Spleen (tissue), 11 donors: ENCODE measurements around the gene FOXA3. TPM values are rescaled to one million over a fixed set of nuclear protein-coding genes. Genes with fewer than 3 reads are reported as not detected.

ENCODE experiments used
- DNase-seq: peaks from one replicate; pipeline ENCODE4 v3.0.0-alpha.2; 2020
- H3K27ac ChIP-seq, 8 donors: fragments of 200-600 bp; sonication (generic) in 7 of 8; 1 replicate in 4 of 8; 2 replicates in 4 of 8; pipeline versions ENCODE4 v1.5.0 to v1.8.0; 2016 to 2021; ENCODE audit warnings: inconsistent platforms in 4 of 8, mild to moderate bottlenecking in 4 of 8, moderate library complexity in 1 of 8
- H3K27me3 ChIP-seq, 7 donors: fragments of 200-600 bp; sonication (generic) in 6 of 7; replicated peaks in 1 of 7; 1 replicate in 4 of 7; 2 replicates in 3 of 7; pipeline versions ENCODE4 v1.5.0 to v1.8.0; 2016 to 2021; ENCODE audit warnings: inconsistent platforms in 3 of 7, mild to moderate bottlenecking in 1 of 7
- H3K36me3 ChIP-seq, 6 donors: fragments of 200-600 bp; sonication (generic) in 5 of 6; 1 replicate in 4 of 6; 2 replicates in 2 of 6; pipeline versions ENCODE4 v1.5.0 to v1.8.0; 2016 to 2021; ENCODE audit warnings: inconsistent platforms in 2 of 6
- H3K4me1 ChIP-seq, 6 donors: fragments of 200-600 bp; sonication (generic) in 5 of 6; 1 replicate in 3 of 6; 2 replicates in 3 of 6; pipeline versions ENCODE4 v1.5.0 to v1.8.0; 2016 to 2021; ENCODE audit warnings: inconsistent platforms in 3 of 6
- H3K4me3 ChIP-seq, 8 donors: fragments of 200-600 bp; sonication (generic) in 7 of 8; 1 replicate in 4 of 8; 2 replicates in 4 of 8; pipeline versions ENCODE4 v1.5.0 to v1.8.0; 2016 to 2021; ENCODE audit warnings: inconsistent platforms in 4 of 8, mild to moderate bottlenecking in 4 of 8, moderate library complexity in 2 of 8
- H3K9me3 ChIP-seq, 8 donors: fragments of 200-600 bp; sonication (generic) in 7 of 8; 1 replicate in 4 of 8; 2 replicates in 4 of 8; pipeline versions ENCODE4 v1.5.0 to v1.8.0; 2016 to 2021; ENCODE audit warnings: inconsistent platforms in 4 of 8
- POLR2A ChIP-seq, 3 donors: fragments of 450-650 bp; IDR thresholded peaks; one replicate each; pipeline ENCODE4 v1.5.1; 2017; ENCODE audit warnings: antibody characterized with exemption in 3 of 3, mild to moderate bottlenecking in 1 of 3
- POLR2AphosphoS5 ChIP-seq, 3 donors: sonication (generic); formaldehyde crosslinking; IDR thresholded peaks; one replicate each; pipeline ENCODE4 v1.5.1; 2017; ENCODE audit warnings: antibody characterized with exemption in 3 of 3
- WGBS, 5 donors: extraction: QIAGEN DNeasy Blood & Tissue Kit in 3 of 5; methylation state at CpG; one replicate each; pipeline versions ENCODE4 v1.1.5 to v1.1.7; 2013 to 2018; 5-methylcytosine and 5-hydroxymethylcytosine counted together
- intact Hi-C: fragments of 100-400 bp; cut with DNase I; formaldehyde crosslinking; loops from one replicate; pipeline ENCODE4 v1.15.0; 2023; ENCODE audit warnings: low total_unique reads
- polyA plus RNA-seq, 3 donors: library from polyadenylated mRNA; stranded (reverse); fragments of 200-250 nt; gene quantifications; one replicate each; pipeline ENCODE4 v1.2.1, GENCODE V29; 2013
- total RNA-seq, 7 donors: library from RNA; depleted of rRNA in 3 of 7; stranded (reverse); fragments of >200 nt in 3 of 7; fragmentation: NEBNext Ultra II Directional in 4 of 7; extraction: Animal tissue kit (Norgen Biotek cat#: 25700) in 4 of 7; gene quantifications; one replicate each; pipeline versions ENCODE4 v1.1.0 to v1.2.1, GENCODE V29; 2016 to 2021
- TF ChIP-seq, protein P1 (sequence below), 11 experiments: fragments of 200-600 bp in 7 of 11; fragments of 450-650 bp in 4 of 11; sonication (generic) in 4 of 11; IDR thresholded peaks in 8 of 11; conservative IDR thresholded peaks in 3 of 11; 1 replicate in 7 of 11; 2 replicates in 4 of 11; pipeline versions ENCODE4 v1.4.0 to v1.8.0; 2016 to 2021; ENCODE audit warnings: antibody characterized with exemption in 11 of 11, inconsistent platforms in 4 of 11, mild to moderate bottlenecking in 1 of 11
- donor health status: healthy with polysubstance abuse.
- donor health status: DM: no; HTN: no; CAD: no; lungs with moderate emphysema.
- donor health status: DM: no; HTN: no; CAD: no.
- donor health status: Bipolar disorder and iron deficiency.
- donor health status: healthy.
- donor health status: DM: no; HTN: no; CAD: no.
- donor health status: DM: yes; HTN: yes; CAD: no.

Gene FOXA3
- total and polyA plus RNA-seq, 10 donors = 0.09 to 0.24 (median 0.16) TPM; not detected in 7

DNA sequence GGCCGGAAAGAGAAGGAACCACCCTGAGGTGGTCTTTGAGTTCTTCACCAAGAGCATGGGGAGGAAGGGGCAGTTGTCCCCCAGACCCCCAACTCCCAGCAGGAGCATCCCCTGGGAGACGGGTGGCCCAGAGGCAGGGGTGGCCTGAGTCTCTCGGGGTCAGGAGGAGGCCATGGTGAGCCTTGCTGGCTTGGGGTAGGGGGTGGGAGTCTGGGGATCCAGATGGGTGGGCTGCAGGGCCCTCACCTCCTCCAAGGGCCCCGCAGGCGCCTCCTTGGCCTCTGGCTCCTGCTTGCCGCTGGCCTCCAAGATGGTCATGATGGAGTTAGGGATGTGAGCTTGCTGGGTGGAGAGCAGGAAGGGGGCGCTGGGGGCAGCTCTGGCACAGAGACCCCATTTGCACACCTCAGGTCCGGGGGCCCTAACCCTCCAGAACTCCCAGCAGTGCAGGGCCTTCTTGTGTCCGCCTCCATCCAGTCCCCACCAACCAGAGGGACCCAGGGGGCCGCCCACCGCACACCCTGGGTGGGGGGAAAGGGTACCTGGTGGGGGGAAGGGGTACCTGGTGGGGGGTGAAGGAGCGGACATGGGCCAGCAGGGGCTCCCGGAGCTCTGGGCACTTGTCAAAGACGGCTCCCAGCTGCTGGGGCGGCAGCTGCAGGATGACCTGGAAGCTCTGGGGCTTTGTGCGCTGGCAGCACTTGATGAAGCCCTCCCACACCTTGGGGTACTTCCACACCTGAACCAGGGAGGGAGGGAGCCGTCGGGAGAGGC, 47.7 kb upstream of the FOXA3 start:
- H3K4me1 ChIP-seq = peaks cover 0 to 34% (median 23%) of the 10 kb centered on the region in 6 donors
- H3K27me3 ChIP-seq = peaks cover 0 to 40% (median 3%) of the 10 kb centered on the region in 7 donors
- no peak overlapping the region for H3K27ac ChIP-seq
- no peak for DNase-seq
- H3K9me3 ChIP-seq = no peaks in the 10 kb centered on the region
- H3K36me3 ChIP-seq = peaks cover 0 to 62% (median 21%) of the 10 kb centered on the region in 6 donors
- TF ChIP-seq POLR2A (IDR thresholded peaks at IDR 0.05) (no peak), POLR2AphosphoS5 (IDR thresholded peaks at IDR 0.05) (peak in 1 of 3 donors; percentile 13)
- TF ChIP-seq, protein P1, sequence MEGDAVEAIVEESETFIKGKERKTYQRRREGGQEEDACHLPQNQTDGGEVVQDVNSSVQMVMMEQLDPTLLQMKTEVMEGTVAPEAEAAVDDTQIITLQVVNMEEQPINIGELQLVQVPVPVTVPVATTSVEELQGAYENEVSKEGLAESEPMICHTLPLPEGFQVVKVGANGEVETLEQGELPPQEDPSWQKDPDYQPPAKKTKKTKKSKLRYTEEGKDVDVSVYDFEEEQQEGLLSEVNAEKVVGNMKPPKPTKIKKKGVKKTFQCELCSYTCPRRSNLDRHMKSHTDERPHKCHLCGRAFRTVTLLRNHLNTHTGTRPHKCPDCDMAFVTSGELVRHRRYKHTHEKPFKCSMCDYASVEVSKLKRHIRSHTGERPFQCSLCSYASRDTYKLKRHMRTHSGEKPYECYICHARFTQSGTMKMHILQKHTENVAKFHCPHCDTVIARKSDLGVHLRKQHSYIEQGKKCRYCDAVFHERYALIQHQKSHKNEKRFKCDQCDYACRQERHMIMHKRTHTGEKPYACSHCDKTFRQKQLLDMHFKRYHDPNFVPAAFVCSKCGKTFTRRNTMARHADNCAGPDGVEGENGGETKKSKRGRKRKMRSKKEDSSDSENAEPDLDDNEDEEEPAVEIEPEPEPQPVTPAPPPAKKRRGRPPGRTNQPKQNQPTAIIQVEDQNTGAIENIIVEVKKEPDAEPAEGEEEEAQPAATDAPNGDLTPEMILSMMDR (IDR thresholded peaks at IDR 0.05 in 8 of 11, conservative IDR thresholded peaks at IDR 0.05 in 3 of 11) = no peak
- 73 to 79% (median 74%) methylated on average over 14 to 18 of the region's 18 CpGs for WGBS, 5 donors
- peak overlapping the region in 1 of 8 donors; percentile 62 for H3K4me3 ChIP-seq
- intact Hi-C loops = no loop called here

GRCh38 chr19:45817010-45817724, 47.0 kb upstream of the FOXA3 start:
- WGBS, 5 donors = 16 to 21% (median 19%) methylated on average over 24 of the region's 24 CpGs
- intact Hi-C loops = no loop called here
- Histone ChIP-seq H3K36me3 (peaks cover 0 to 70% (median 25%) of the 10 kb centered on the region in 6 donors), H3K4me3 (no peak overlapping the region), H3K27ac (no peak overlapping the region), H3K4me1 (peaks cover 0 to 34% (median 23%) of the 10 kb centered on the region in 6 donors), H3K9me3 (no peaks in the 10 kb centered on the region), H3K27me3 (peaks cover 0 to 40% (median 3%) of the 10 kb centered on the region in 7 donors)
- peak; percentile 99 for DNase-seq
- TF ChIP-seq POLR2A (IDR thresholded peaks at IDR 0.05) (no peak), POLR2AphosphoS5 (IDR thresholded peaks at IDR 0.05) (peak; percentile 58 to 76 (median 70))
- TF ChIP-seq, protein P1 (IDR thresholded peaks at IDR 0.05 in 8 of 11, conservative IDR thresholded peaks at IDR 0.05 in 3 of 11) = peak; percentile 97 to 99 (median 98)

DNA sequence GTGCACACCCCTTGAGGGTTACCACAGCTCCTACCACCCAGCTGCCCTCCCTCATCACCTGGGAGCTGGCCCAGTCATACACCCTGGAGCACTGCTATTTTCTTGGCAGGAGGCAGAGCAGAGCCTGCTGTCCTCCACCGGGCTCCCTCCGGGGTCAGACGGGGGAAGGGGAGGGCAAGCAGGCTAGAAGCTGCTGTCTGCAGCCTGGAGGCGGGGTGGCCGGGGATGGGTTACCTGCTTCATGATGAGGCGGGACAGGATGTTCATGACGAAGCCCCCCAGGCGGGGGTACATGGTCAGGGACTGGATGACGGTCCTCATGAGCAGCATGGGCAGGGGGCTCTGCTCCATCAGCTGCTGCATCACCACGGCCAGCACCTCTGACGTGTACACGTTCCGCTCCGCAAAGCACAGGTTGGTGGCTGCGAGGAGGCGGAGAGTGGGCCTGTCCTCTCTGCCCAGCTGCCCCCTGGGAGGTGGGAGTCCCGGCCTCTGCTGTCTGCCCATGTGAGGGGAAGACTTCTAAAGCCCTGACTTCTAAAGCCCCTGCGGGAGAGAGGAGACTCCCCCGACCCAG, 46.3 kb upstream of the FOXA3 start:
- H3K4me1 ChIP-seq = peaks cover 0 to 34% (median 23%) of the 10 kb centered on the region in 6 donors
- intact Hi-C loops = no loop called here
- TF ChIP-seq, protein P1 (IDR thresholded peaks at IDR 0.05 in 8 of 11, conservative IDR thresholded peaks at IDR 0.05 in 3 of 11) = peak in 1 of 11 experiments; percentile 1
- TF ChIP-seq POLR2A (IDR thresholded peaks at IDR 0.05) = no peak
- peak in 1 of 3 donors; percentile 56 for TF ChIP-seq POLR2AphosphoS5 (IDR thresholded peaks at IDR 0.05)
- peaks cover 0 to 76% (median 31%) of the 10 kb centered on the region in 6 donors for H3K36me3 ChIP-seq
- no peaks in the 10 kb centered on the region for H3K9me3 ChIP-seq
- H3K27ac ChIP-seq = no peak overlapping the region
- 85 to 92% (median 88%) methylated on average over 8 to 19 of the region's 19 CpGs for WGBS, 5 donors
- peak; percentile 81 for DNase-seq
- H3K4me3 ChIP-seq = no peak overlapping the region
- H3K27me3 ChIP-seq = peaks cover 0 to 38% (median 3%) of the 10 kb centered on the region in 7 donors
